NCI-H82 treated with DMSO at 0.1 percent for 48 hours (cell line): ENCODE measurements around the gene LGALS1.

ENCODE experiments used
- DNase-seq: peaks from one replicate; lab custom pipeline; 2025; ENCODE audit not compliant: unreplicated experiment; lab: John Stamatoyannopoulos, UW

The LGALS1 gene

GRCh38 chr22:37661160-37661924 is 14.1 kb upstream of the LGALS1 start:
- DNase-seq = peak; percentile 20

- no peak for DNase-seq
Observed at GRCh38 chr22:37662039-37662438, 13.4 kb upstream of the LGALS1 start.

GRCh38 chr22:37663521-37664140 is 11.8 kb upstream of the LGALS1 start:
- no peak for DNase-seq

- no peak for DNase-seq
Observed at GRCh38 chr22:37664249-37665101, 11.0 kb upstream of the LGALS1 start.

GRCh38 chr22:37665487-37665886 is 9.9 kb upstream of the LGALS1 start:
- DNase-seq = no peak

GRCh38 chr22:37669586-37669985 is 5.8 kb upstream of the LGALS1 start:
- DNase-seq = no peak

- DNase-seq = no peak
Observed at GRCh38 chr22:37672206-37672919, 3.1 kb upstream of the LGALS1 start.

- no peak for DNase-seq
Observed at GRCh38 chr22:37672920-37673455, 2.4 kb upstream of the LGALS1 start.

- DNase-seq = no peak
Observed at GRCh38 chr22:37674248-37674647, 1.2 kb upstream of the LGALS1 start.

- DNase-seq = no peak
Observed at GRCh38 chr22:37675930-37676735, 697 bp downstream of the LGALS1 start.

GRCh38 chr22:37676736-37677492 is 1.5 kb downstream of the LGALS1 start:
- peak; percentile 56 for DNase-seq

GRCh38 chr22:37677493-37677974 is 2.1 kb downstream of the LGALS1 start:
- DNase-seq = no peak

- DNase-seq = no peak
Observed at GRCh38 chr22:37678372-37678771, 2.9 kb downstream of the LGALS1 start.

- no peak for DNase-seq
Observed at GRCh38 chr22:37679670-37680069, 4.2 kb downstream of the LGALS1 start.

GRCh38 chr22:37680191-37680851 is 4.9 kb downstream of the LGALS1 start:
- DNase-seq = no peak

- DNase-seq = no peak
Observed at GRCh38 chr22:37681001-37681424, 5.6 kb downstream of the LGALS1 start.

GRCh38 chr22:37681556-37682049 is 6.2 kb downstream of the LGALS1 start:
- DNase-seq = peak; percentile 48
